ENCODE data around the gene CGB8.
"Not testable (repeated sequence)": the region's sequence is repeated elsewhere in the genome, so short reads cannot be mapped to it uniquely, and the experiment has no call there.

Gene CGB8

GRCh38 chr19:49042177-49042576, 6.7 kb downstream of the CGB8 start:
- Histone ChIP-seq H3K36me3 (no peaks in the 10 kb centered on the region), H3K27me3 (no peaks in the 10 kb centered on the region), H3K4me1 (no peaks in the 10 kb centered on the region), H3K9me3 (no peaks in the 10 kb centered on the region), H3K4me3 (ENCODE audit: low read depth, low read length) (no peak overlapping the region)
- no peak for DNase-seq
- no peak for TF ChIP-seq CTCF (IDR thresholded peaks at IDR 0.05; ENCODE audit: low read depth, low read length)

GRCh38 chr19:49039736-49040135, 9.2 kb downstream of the CGB8 start:
- H3K4me3 ChIP-seq (ENCODE audit: low read depth, low read length); H3K4me1 ChIP-seq; H3K36me3 ChIP-seq: not testable (repeated sequence)

GRCh38 chr19:49038557-49039276, 10.2 kb downstream of the CGB8 start:
- not testable (repeated sequence) for H3K4me3 ChIP-seq (ENCODE audit: low read depth, low read length); DNase-seq

More at GRCh38 chr19:49039736-49040135, 9.2 kb downstream of the CGB8 start:
- DNase-seq, H3K9me3 ChIP-seq, H3K27me3 ChIP-seq: not testable (repeated sequence)

GRCh38 chr19:49038111-49038510, 10.8 kb downstream of the CGB8 start:
- H3K4me1 ChIP-seq; H3K4me3 ChIP-seq (ENCODE audit: low read depth, low read length); H3K9me3 ChIP-seq; H3K27me3 ChIP-seq; DNase-seq; H3K36me3 ChIP-seq: not testable (repeated sequence)

More at GRCh38 chr19:49038557-49039276, 10.2 kb downstream of the CGB8 start:
- not testable (repeated sequence) for H3K27me3 ChIP-seq, H3K36me3 ChIP-seq, H3K9me3 ChIP-seq, H3K4me1 ChIP-seq

GRCh38 chr19:49036815-49037214, 12.1 kb downstream of the CGB8 start, which contains the start of gene CGB1:
Gene CGB1 (minus strand): TSS chr19:49036895. CDS start chr19:49036711, 184 bp downstream.
- not testable (repeated sequence) for H3K9me3 ChIP-seq, H3K27me3 ChIP-seq, H3K36me3 ChIP-seq, H3K4me1 ChIP-seq
- H3K4me3 ChIP-seq (ENCODE audit: low read depth, low read length) = peak within 1 kb of the TSS; percentile 44
- peak; percentile 87 for DNase-seq
- peak; percentile 74 for TF ChIP-seq CTCF (IDR thresholded peaks at IDR 0.05; ENCODE audit: low read depth, low read length)

GRCh38 chr19:49031642-49032301, 17.1 kb downstream of the CGB8 start, which contains the start of gene CGB2:
Gene CGB2 (plus strand): TSS chr19:49031890. CDS start chr19:49032096, 206 bp downstream.
- not testable (repeated sequence) for H3K9me3 ChIP-seq, H3K4me1 ChIP-seq, H3K36me3 ChIP-seq, H3K27me3 ChIP-seq
- peak within 1 kb of the TSS; percentile 31 for H3K4me3 ChIP-seq (ENCODE audit: low read depth, low read length)
- peak; percentile 91 for DNase-seq
- peak; percentile 71 for TF ChIP-seq CTCF (IDR thresholded peaks at IDR 0.05; ENCODE audit: low read depth, low read length)

- not testable (repeated sequence) for H3K36me3 ChIP-seq; DNase-seq; H3K4me3 ChIP-seq (ENCODE audit: low read depth, low read length); H3K4me1 ChIP-seq; H3K27me3 ChIP-seq; H3K9me3 ChIP-seq
Observed at GRCh38 chr19:49030323-49030722, 18.6 kb downstream of the CGB8 start.

- not testable (repeated sequence) for H3K9me3 ChIP-seq; H3K36me3 ChIP-seq; H3K27me3 ChIP-seq; H3K4me3 ChIP-seq (ENCODE audit: low read depth, low read length); DNase-seq; H3K4me1 ChIP-seq
Observed at GRCh38 chr19:49029749-49030148, 19.2 kb downstream of the CGB8 start.

GRCh38 chr19:49028686-49029085, 20.2 kb downstream of the CGB8 start:
- not testable (repeated sequence) for H3K9me3 ChIP-seq; DNase-seq; H3K27me3 ChIP-seq; H3K36me3 ChIP-seq; H3K4me1 ChIP-seq; H3K4me3 ChIP-seq (ENCODE audit: low read depth, low read length)

GRCh38 chr19:49025599-49025998, 23.3 kb downstream of the CGB8 start:
- not testable (repeated sequence) for H3K36me3 ChIP-seq; H3K9me3 ChIP-seq; H3K27me3 ChIP-seq; H3K4me3 ChIP-seq (ENCODE audit: low read depth, low read length); H3K4me1 ChIP-seq; DNase-seq

GRCh38 chr19:49025088-49025487, 23.8 kb downstream of the CGB8 start:
- H3K36me3 ChIP-seq = not testable (repeated sequence)

GRCh38 chr19:49024233-49024632, 24.7 kb downstream of the CGB8 start, which contains the start of gene CGB3:
Gene CGB3 (minus strand): TSS chr19:49024333. CDS start chr19:49023971, 362 bp downstream.
- H3K9me3 ChIP-seq; DNase-seq; H3K4me3 ChIP-seq (ENCODE audit: low read depth, low read length); H3K27me3 ChIP-seq; H3K4me1 ChIP-seq; H3K36me3 ChIP-seq: not testable (repeated sequence)

More at GRCh38 chr19:49025088-49025487, 23.8 kb downstream of the CGB8 start:
- not testable (repeated sequence) for H3K27me3 ChIP-seq; H3K4me1 ChIP-seq; H3K4me3 ChIP-seq (ENCODE audit: low read depth, low read length); DNase-seq; H3K9me3 ChIP-seq

All from BE2C (cell line).